Nephron progenitor cell (in vitro differentiated cells): ENCODE data around the gene IL36RN.

Experiments used
- DNase-seq: peaks from one replicate; pipeline ENCODE4 v3.0.0; 2021
- H3K27ac Mint-ChIP-seq: 2 replicates; pipeline ENCODE4 v1.8.0; 2021; ENCODE audit warnings: mild to moderate bottlenecking, moderate library complexity, mixed read lengths
- H3K27me3 Mint-ChIP-seq: 2 replicates; pipeline ENCODE4 v1.8.0; 2021; ENCODE audit warnings: mild to moderate bottlenecking, low read depth, mixed read lengths; ENCODE audit not compliant: poor library complexity
- H3K36me3 Mint-ChIP-seq: 2 replicates; pipeline ENCODE4 v1.8.0; 2021; ENCODE audit warnings: low read depth, mixed read lengths
- H3K4me1 Mint-ChIP-seq: 2 replicates; pipeline ENCODE4 v1.8.0; 2021; ENCODE audit warnings: mixed read lengths
- H3K4me3 Mint-ChIP-seq: 2 replicates; pipeline ENCODE4 v1.8.0; 2021; ENCODE audit warnings: mild to moderate bottlenecking, moderate library complexity, mixed read lengths
- H3K9me3 Mint-ChIP-seq: 2 replicates; pipeline ENCODE4 v1.8.0; 2021; ENCODE audit warnings: mild to moderate bottlenecking, moderate library complexity, mixed read lengths
- TF ChIP-seq, protein P1 (sequence below): fragments of 200-600 bp; sonication (generic); IDR thresholded peaks from 2 replicates; pipeline ENCODE4 v1.5.0; 2021; ENCODE audit warnings: antibody characterized with exemption

The IL36RN gene

DNA sequence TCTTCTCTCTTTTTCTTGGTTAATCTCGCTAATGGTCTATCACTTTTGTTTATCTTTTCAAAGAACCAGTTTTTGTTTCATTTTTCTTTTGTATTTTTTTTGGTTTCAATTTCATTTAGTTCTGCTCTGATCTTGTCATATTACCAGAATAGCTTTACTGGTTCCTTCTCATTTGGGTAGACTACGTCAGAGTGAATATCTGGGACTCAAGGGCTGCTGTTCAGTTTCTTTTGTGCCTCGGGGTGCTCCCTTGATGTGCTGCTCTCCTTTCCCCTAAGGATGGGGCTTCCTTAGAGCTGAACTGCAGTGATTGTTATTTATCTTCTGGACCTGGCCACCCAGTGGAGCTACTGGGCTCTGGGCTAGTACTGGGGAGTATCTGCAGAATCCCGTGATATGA is 39.0 kb downstream of the IL36RN start:
- H3K36me3 Mint-ChIP-seq: no peaks in the 10 kb centered on the region
- DNase-seq: no peak
- peaks cover 19% of the 10 kb centered on the region for H3K27me3 Mint-ChIP-seq
- H3K27ac Mint-ChIP-seq: no peak overlapping the region
- peaks cover 50% of the 10 kb centered on the region for H3K9me3 Mint-ChIP-seq
- H3K4me1 Mint-ChIP-seq: no peaks in the 10 kb centered on the region
- no peak overlapping the region for H3K4me3 Mint-ChIP-seq
- TF ChIP-seq, protein P1, sequence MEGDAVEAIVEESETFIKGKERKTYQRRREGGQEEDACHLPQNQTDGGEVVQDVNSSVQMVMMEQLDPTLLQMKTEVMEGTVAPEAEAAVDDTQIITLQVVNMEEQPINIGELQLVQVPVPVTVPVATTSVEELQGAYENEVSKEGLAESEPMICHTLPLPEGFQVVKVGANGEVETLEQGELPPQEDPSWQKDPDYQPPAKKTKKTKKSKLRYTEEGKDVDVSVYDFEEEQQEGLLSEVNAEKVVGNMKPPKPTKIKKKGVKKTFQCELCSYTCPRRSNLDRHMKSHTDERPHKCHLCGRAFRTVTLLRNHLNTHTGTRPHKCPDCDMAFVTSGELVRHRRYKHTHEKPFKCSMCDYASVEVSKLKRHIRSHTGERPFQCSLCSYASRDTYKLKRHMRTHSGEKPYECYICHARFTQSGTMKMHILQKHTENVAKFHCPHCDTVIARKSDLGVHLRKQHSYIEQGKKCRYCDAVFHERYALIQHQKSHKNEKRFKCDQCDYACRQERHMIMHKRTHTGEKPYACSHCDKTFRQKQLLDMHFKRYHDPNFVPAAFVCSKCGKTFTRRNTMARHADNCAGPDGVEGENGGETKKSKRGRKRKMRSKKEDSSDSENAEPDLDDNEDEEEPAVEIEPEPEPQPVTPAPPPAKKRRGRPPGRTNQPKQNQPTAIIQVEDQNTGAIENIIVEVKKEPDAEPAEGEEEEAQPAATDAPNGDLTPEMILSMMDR: no peak

DNA sequence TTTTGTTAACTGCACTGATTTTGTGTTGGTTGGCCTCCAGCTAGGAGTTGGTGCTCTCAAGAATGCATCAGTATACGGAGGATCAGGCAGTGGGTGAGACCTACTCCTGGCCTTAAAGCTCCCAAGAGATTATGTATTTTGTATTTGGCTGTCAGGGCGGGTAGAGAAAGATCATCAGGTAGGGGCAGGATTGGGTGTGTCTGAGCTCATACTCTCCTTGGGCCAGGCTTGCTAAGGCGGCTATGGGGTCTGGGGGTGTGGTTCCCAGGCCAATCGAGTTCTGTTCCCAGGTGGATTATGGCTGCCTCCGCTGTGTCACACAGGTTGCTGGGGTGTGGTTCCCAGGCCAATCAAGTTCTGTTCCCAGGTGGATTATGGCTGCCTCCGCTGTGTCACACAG is 39.5 kb downstream of the IL36RN start:
- no peaks in the 10 kb centered on the region for H3K36me3 Mint-ChIP-seq
- peaks cover 55% of the 10 kb centered on the region for H3K9me3 Mint-ChIP-seq
- peaks cover 24% of the 10 kb centered on the region for H3K27me3 Mint-ChIP-seq

DNA sequence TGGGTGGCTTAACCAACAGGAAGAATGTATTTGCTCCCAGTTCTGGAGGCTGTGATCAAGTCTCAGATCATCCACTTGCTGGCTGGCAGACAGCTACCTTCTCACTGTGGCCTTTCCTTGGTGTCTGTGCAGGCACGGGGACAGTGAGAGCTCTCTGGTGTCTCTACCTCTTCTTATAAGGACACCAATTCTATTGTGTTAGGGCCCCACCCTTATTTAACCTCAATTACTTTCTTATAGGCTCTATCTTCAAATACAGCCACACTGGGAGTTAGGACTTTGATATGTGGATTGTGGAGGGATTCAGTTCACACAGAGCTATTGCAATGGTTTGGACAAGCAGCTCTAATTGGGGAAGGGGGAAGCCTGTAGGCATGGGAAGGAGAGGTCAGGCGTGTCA is 43.1 kb downstream of the IL36RN start:
- Mint-ChIP-seq H3K36me3 (no peaks in the 10 kb centered on the region), H3K27ac (no peak overlapping the region), H3K9me3 (peaks cover 41% of the 10 kb centered on the region), H3K4me3 (no peak overlapping the region), H3K27me3 (peaks cover 22% of the 10 kb centered on the region), H3K4me1 (no peaks in the 10 kb centered on the region)
- DNase-seq: no peak
- TF ChIP-seq, protein P1: no peak

More for the DNA sequence above, 39.5 kb downstream of the IL36RN start:
- Mint-ChIP-seq H3K4me3 (no peak overlapping the region), H3K4me1 (no peaks in the 10 kb centered on the region), H3K27ac (no peak overlapping the region)
- TF ChIP-seq, protein P1: no peak
- DNase-seq: no peak

DNA sequence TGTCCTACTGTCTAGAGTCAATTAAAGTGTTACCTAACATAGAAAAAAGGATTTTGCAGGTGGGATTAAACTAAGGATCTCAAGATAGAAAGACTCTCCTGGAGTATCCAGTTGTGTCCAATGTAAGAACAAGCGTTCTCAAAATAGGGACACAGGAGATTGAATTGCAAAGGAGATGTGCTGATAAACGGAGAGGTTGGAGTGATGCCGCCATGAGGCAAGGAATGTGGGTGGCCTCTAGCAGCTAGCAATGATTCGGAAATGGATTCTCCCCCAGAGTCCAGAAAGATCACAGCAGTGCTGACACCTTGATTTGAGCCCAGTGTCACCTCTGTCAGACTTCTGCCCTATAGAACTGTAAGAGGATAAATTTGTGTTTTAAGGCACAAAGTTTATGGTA is 44.3 kb downstream of the IL36RN start:
- Mint-ChIP-seq H3K36me3 (no peaks in the 10 kb centered on the region), H3K9me3 (peaks cover 29% of the 10 kb centered on the region), H3K27ac (no peak overlapping the region), H3K4me3 (no peak overlapping the region), H3K4me1 (no peaks in the 10 kb centered on the region), H3K27me3 (peaks cover 27% of the 10 kb centered on the region)
- no peak for DNase-seq
- TF ChIP-seq, protein P1: no peak

DNA sequence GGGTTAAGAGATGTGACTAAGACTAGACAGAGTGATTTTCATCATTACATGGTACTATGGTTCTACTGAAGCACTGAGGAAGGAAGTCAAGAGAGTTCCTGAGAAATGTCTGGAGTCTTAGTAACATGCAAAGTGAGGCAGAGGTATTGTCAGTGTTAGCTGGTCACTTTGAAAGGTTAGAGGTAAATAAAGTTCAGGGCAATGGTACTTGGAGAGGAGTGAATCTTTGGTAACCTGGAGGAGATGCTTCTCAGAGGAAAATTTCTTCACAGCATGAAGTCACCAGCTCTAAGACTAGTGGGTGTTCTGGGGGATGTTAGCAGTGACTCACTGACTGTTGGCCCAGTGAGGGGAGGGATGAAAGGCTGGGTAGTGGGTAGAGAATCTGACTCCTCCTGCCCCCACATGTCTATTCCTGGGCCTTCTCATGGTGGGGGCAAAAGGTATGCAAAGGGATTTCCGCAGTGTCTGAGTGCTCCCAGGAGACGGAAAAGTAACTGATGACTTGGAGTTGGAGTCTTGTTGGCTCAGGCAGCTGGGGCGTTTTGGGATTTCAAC is 45.1 kb downstream of the IL36RN start:
- H3K4me1 Mint-ChIP-seq: no peaks in the 10 kb centered on the region
- TF ChIP-seq, protein P1: no peak
- peaks cover 30% of the 10 kb centered on the region for H3K27me3 Mint-ChIP-seq
- DNase-seq: no peak
- no peak overlapping the region for H3K27ac Mint-ChIP-seq
- peaks cover 27% of the 10 kb centered on the region for H3K9me3 Mint-ChIP-seq
- H3K36me3 Mint-ChIP-seq: no peaks in the 10 kb centered on the region
- no peak overlapping the region for H3K4me3 Mint-ChIP-seq

DNA sequence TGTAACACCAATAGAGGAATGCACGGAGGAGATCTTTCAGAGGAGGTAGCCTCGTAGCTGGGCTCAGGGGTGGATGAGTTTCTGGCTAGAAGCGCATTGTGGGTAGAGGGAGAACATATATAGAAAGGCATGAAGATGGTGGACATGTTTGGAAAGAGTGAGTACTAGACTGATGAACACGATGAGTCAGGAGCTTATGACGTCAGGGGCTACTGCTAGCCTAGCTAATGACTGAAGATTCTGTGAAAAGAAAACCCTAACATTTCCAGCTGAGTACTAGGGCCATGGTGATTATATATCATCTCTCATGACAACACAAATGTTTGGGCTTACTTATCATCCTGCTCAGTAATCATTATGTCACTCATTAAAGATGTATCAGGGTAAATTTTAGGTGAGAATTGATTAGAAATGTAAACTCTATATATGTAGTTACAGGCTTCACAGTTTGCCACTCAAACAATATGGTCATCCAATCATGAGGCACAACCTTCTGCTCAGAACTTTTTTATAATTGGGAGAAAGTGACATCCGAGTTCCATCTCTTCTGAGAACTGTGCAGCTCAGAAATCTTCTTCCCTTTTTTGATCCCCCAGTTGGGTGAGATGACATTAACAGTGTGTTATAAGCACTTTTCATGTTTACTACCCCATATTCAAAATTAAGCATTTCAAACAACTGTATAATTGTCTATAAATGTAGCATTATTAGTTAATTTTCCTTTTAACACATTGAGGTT is 46.2 kb downstream of the IL36RN start:
- Mint-ChIP-seq H3K27me3 (peaks cover 35% of the 10 kb centered on the region), H3K9me3 (peaks cover 26% of the 10 kb centered on the region), H3K27ac (no peak overlapping the region), H3K4me3 (no peak overlapping the region), H3K36me3 (no peaks in the 10 kb centered on the region), H3K4me1 (no peaks in the 10 kb centered on the region)
- TF ChIP-seq, protein P1: no peak
- DNase-seq: no peak
